ENCODE measurements around the gene VANGL2. TPM values are rescaled to one million over a fixed set of nuclear protein-coding genes. Genes with fewer than 3 reads are reported as not detected.

VANGL2 gene
- total RNA-seq, 1 donor from 2014 or later = 0.05 TPM

DNA sequence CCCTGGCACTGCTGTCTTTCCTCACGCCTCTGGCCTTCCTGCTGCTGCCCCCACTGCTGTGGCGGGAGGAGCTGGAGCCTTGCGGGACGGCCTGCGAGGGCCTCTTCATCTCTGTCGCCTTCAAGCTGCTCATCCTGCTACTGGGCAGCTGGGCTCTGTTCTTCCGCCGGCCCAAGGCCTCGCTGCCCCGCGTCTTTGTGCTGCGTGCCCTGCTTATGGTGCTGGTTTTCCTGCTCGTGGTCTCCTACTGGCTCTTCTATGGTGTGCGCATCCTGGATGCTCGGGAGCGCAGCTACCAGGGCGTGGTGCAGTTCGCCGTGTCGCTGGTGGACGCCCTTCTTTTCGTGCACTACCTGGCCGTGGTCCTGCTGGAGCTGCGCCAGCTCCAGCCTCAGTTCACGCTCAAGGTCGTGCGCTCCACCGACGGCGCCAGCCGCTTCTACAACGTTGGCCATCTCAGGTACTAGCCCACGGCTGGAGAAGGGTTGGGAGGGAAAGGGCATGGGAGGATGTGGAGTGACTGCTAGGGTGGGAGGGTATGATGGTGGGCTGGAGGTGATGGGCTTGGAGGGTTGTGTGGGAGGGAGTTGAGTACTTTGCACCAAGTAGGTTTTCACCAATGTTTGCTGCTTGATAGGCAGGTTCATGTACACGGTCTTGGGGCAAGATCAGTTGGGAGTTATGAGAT, 18.9 kb downstream of the VANGL2 start:
- Mint-ChIP-seq H3K27ac (no peak overlapping the region), H3K4me3 (no peak overlapping the region), H3K36me3 (ENCODE audit: low read depth) (no peaks in the 10 kb centered on the region), H3K27me3 (peaks cover 15% of the 10 kb centered on the region), H3K9me3 (no peaks in the 10 kb centered on the region), H3K4me1 (peaks cover 2% of the 10 kb centered on the region)
- no peak for DNase-seq
- intact Hi-C loops (cut with micrococcal nuclease) = no loop called here

DNA sequence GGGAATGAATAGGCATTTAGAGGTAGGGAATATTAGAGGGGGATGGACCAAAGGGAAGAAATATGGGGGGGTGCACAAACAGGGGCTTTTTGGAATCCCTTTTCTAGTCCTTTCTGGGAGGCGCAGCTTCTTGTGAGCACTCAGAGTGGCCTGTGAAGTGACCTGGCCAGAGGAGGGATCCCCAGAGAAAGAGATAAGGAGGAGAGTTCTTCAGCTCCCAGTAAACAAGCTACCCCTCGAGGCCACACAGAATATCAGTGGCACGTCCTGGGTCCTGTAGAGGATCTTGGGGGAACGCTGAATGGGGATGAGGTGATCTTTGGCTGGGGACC, 19.4 kb downstream of the VANGL2 start:
- H3K36me3 Mint-ChIP-seq (ENCODE audit: low read depth) = no peaks in the 10 kb centered on the region
- DNase-seq = no peak
- no peaks in the 10 kb centered on the region for H3K9me3 Mint-ChIP-seq
- no peak overlapping the region for H3K4me3 Mint-ChIP-seq
- H3K27ac Mint-ChIP-seq = no peak overlapping the region
- H3K4me1 Mint-ChIP-seq = peaks cover 2% of the 10 kb centered on the region
- H3K27me3 Mint-ChIP-seq = peaks cover 15% of the 10 kb centered on the region
- intact Hi-C loops (cut with micrococcal nuclease) = no loop called here

DNA sequence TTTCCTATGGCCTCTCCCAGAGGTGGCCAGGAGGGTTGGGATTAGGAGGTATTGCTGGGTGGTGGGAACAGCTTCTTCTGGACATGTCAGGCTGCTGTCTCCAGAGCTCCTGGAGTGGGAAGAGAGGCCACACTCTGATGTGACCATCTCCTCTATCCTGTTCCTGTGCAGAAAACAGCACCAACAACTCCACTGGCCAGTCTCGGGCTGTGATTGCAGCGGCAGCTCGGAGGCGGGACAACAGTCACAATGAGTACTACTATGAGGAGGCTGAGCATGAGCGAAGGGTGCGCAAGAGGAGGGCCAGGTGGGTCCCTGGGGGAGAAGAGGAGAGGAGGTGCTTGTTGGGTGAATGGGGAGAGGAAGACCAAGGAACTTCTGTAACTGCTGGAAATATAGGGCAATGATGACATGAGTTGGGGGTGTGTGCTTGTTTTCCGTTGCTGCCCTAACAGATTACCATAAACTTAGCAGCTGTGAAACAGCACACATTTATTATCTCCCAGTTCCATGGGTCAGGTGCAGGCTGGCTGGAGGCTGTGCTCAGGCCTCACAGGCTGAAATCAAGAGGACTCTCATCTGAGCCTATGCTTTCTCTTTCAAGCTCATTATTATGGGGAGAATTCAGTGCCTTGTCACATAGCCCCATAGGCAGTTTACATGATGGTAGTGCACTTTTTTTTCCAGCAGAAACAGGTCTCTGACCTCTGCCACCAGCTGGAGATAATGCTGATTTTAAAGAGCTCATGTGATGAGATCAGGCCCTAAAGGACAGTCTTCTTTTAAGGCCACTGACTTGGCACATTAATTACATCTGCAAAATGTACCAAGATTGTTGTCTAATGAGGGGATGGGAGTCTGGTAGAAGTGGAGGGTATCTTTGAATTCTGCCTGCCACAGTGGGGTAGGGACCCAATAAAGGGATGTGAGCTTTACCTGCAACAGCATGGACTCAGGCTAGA, 20.8 kb downstream of the VANGL2 start:
- Mint-ChIP-seq H3K27me3 (peaks cover 15% of the 10 kb centered on the region), H3K36me3 (ENCODE audit: low read depth) (no peaks in the 10 kb centered on the region), H3K27ac (no peak overlapping the region), H3K9me3 (no peaks in the 10 kb centered on the region), H3K4me3 (no peak overlapping the region), H3K4me1 (peaks cover 2% of the 10 kb centered on the region)
- intact Hi-C loops (cut with micrococcal nuclease) = no loop called here
- no peak for DNase-seq

DNA sequence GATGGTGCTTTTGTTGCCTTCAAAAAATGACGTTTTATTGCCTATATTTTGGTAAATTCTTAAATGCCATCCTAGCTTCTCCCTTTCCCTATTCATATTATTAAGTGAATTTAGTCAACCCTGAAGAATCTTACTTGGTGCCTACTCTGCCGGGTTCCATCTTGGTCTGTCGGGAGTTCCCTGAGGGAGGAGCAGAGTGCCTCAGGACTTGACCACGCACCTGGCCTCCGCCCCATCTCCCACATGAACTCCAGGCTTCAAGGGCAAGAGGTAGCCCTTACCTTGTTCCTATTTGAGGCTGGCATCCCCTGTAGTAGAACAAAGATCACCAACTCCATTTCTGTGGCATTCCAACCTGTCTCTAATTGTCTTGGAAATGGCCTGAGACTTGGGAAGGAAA, 21.5 kb downstream of the VANGL2 start:
- no peaks in the 10 kb centered on the region for H3K9me3 Mint-ChIP-seq
- no peak for DNase-seq
- H3K36me3 Mint-ChIP-seq (ENCODE audit: low read depth) = no peaks in the 10 kb centered on the region
- H3K27ac Mint-ChIP-seq = no peak overlapping the region
- H3K4me3 Mint-ChIP-seq = no peak overlapping the region
- H3K4me1 Mint-ChIP-seq = peaks cover 2% of the 10 kb centered on the region
- peaks cover 15% of the 10 kb centered on the region for H3K27me3 Mint-ChIP-seq
- intact Hi-C loops (cut with micrococcal nuclease) = no loop called here

DNA sequence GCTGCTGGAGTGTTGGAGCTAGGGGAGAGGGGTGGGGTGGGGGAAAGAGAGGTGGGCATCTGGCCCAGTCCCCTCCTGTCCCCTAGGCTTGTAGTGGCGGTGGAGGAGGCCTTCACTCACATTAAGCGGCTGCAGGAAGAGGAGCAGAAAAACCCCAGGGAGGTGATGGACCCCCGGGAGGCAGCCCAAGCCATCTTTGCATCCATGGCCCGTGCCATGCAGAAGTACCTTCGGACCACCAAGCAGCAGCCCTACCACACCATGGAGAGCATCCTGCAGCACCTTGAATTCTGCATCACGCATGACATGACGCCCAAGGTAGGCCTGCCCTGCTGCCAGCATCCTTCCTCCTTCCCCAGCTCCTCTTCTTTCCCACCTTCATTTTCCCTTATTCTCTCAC, 23.6 kb downstream of the VANGL2 start:
- Mint-ChIP-seq H3K9me3 (no peaks in the 10 kb centered on the region), H3K36me3 (ENCODE audit: low read depth) (no peaks in the 10 kb centered on the region), H3K27ac (no peak overlapping the region), H3K27me3 (peaks cover 13% of the 10 kb centered on the region), H3K4me1 (peaks cover 15% of the 10 kb centered on the region), H3K4me3 (no peak overlapping the region)
- intact Hi-C loops (cut with micrococcal nuclease) = no loop called here
- no peak for DNase-seq

DNA sequence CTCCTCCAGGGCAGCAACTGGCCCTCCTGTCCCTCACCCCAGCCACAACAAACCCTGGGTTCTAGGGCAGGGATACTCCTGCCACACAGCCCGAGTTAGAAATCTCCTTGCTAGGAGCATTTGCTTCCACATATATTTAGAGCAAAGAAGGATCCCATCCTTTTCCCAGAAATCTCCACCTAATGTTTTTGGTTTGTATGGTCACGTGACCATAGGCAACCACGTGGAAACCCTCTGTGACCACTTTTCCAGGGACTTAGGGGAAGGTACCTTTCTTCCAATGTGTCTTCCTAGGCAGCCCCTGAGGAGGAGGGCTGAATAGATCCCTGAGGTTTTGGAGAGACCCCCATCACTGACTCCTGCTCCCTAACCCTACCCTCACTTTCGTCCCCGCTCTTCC, 25.5 kb downstream of the VANGL2 start:
- no peak for DNase-seq
- Mint-ChIP-seq H3K4me3 (no peak overlapping the region), H3K4me1 (peaks cover 33% of the 10 kb centered on the region), H3K9me3 (no peaks in the 10 kb centered on the region), H3K27ac (no peak overlapping the region), H3K27me3 (peaks cover 3% of the 10 kb centered on the region), H3K36me3 (ENCODE audit: low read depth) (no peaks in the 10 kb centered on the region)
- intact Hi-C loops (cut with micrococcal nuclease) = no loop called here

DNA sequence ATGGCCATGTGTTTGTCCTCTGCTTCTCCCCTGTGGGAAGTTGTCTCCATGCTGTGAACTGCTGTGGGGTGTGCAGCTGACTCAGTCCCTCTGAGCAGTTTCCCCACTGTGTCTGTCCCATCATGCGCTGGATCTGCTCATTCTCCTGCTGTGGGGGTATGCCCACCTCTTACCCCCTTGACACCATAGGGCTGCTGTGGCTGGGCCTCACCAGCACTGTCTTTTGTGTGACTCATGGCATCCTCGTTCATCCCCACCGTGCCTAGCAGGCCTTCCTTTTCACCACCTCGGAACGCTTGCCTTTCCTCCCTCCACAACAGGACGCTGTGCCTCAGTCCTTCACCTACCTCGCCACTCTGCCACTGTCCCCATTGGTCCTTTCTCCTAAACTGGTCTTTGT, 27.3 kb downstream of the VANGL2 start:
- Mint-ChIP-seq H3K27ac (peak overlapping the region; percentile 38), H3K4me3 (no peak overlapping the region), H3K4me1 (peaks cover 44% of the 10 kb centered on the region), H3K36me3 (ENCODE audit: low read depth) (no peaks in the 10 kb centered on the region), H3K9me3 (no peaks in the 10 kb centered on the region), H3K27me3 (no peaks in the 10 kb centered on the region)
- intact Hi-C loops (cut with micrococcal nuclease) = loop anchor here (2.0 kb wide), 1 partner anchor 113 kb away; no protein-coding TSS in a partner anchor
- no peak for DNase-seq

DNA sequence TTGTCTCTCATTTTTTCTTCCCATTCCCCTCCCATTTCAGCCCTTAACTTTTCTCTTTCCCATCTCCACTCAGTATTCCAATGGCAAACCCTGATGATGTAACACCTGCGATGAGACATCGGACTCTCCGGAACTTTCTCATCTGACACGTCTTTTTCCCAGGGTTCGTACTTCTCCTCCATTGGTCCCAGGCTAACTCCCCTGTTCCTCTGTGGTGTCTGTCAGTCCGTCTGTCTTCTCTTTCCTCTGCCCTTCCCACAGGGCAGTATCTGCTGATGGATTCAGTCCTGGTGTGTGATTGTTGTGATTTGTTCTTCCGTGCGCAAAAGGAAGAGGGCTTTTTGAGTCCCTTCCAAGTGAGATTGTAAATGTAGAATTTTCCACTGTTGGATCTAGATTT, 27.7 kb downstream of the VANGL2 start:
- Mint-ChIP-seq H3K36me3 (ENCODE audit: low read depth) (no peaks in the 10 kb centered on the region), H3K27ac (peak overlapping the region; percentile 38), H3K9me3 (no peaks in the 10 kb centered on the region), H3K4me3 (no peak overlapping the region), H3K27me3 (no peaks in the 10 kb centered on the region), H3K4me1 (peaks cover 46% of the 10 kb centered on the region)
- DNase-seq = no peak
- intact Hi-C loops (cut with micrococcal nuclease) = loop anchor here (2.0 kb wide), 1 partner anchor 113 kb away; no protein-coding TSS in a partner anchor

DNA sequence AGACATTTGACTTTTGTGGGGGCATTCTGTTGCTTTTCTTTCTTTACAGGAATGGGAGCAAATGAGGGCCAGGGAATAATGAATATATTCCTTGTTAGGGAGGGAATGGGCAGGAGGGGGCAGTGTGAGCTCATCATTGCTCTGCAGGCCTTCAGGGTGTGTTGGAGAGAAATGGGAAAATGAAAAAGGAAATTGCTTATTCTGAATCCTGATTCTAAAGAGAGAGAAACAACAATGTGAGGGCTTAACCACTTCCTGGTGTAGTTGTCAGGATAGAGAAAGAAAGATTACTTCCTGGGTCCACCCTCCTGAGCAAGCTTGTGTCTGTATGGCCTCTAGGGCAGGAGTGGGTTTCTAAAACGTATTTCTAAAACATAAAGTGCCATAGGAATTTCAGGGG, 28.3 kb downstream of the VANGL2 start:
- no peaks in the 10 kb centered on the region for H3K9me3 Mint-ChIP-seq
- H3K4me3 Mint-ChIP-seq = peak overlapping the region; percentile 39
- peak; percentile 79 for DNase-seq
- peaks cover 1% of the 10 kb centered on the region for H3K36me3 Mint-ChIP-seq (ENCODE audit: low read depth)
- H3K27me3 Mint-ChIP-seq = no peaks in the 10 kb centered on the region
- peaks cover 52% of the 10 kb centered on the region for H3K4me1 Mint-ChIP-seq
- intact Hi-C loops (cut with micrococcal nuclease) = loop anchor here (1.0 to 2.0 kb wide), 6 partner anchors 26 to 179 kb away; no protein-coding TSS in a partner anchor
- H3K27ac Mint-ChIP-seq = peak overlapping the region; percentile 85

DNA sequence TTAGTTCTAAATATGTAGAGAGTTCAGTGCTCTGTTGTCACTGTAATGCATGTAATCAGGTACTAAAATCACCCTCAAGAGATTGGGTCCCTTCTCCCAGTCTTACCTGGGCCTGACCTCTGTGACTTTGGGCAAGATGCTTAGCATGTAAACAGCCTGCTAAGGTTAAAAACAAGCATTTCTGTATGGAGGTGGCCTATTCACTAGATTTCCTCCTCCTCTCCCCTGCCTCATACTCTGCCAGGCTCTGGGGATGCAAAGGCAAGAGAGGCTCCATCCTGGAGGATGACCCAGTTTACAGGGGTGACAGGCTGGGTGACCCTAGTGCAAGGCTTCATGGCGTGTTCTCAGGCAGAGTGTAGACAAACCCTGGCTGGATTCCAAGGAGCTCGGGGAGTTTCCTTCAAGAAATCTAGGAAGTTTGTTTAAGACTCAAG, 28.8 kb downstream of the VANGL2 start:
- peak overlapping the region; percentile 85 for H3K27ac Mint-ChIP-seq
- peaks cover 5% of the 10 kb centered on the region for H3K36me3 Mint-ChIP-seq (ENCODE audit: low read depth)
- intact Hi-C loops (cut with micrococcal nuclease) = loop anchor here (1.0 to 2.0 kb wide), 6 partner anchors 25 to 178 kb away; no protein-coding TSS in a partner anchor
- peak overlapping the region; percentile 45 for H3K4me3 Mint-ChIP-seq
- DNase-seq = peak; percentile 75
- no peaks in the 10 kb centered on the region for H3K27me3 Mint-ChIP-seq
- peaks cover under 1% of the 10 kb centered on the region for H3K9me3 Mint-ChIP-seq
- H3K4me1 Mint-ChIP-seq = peaks cover 52% of the 10 kb centered on the region

DNA sequence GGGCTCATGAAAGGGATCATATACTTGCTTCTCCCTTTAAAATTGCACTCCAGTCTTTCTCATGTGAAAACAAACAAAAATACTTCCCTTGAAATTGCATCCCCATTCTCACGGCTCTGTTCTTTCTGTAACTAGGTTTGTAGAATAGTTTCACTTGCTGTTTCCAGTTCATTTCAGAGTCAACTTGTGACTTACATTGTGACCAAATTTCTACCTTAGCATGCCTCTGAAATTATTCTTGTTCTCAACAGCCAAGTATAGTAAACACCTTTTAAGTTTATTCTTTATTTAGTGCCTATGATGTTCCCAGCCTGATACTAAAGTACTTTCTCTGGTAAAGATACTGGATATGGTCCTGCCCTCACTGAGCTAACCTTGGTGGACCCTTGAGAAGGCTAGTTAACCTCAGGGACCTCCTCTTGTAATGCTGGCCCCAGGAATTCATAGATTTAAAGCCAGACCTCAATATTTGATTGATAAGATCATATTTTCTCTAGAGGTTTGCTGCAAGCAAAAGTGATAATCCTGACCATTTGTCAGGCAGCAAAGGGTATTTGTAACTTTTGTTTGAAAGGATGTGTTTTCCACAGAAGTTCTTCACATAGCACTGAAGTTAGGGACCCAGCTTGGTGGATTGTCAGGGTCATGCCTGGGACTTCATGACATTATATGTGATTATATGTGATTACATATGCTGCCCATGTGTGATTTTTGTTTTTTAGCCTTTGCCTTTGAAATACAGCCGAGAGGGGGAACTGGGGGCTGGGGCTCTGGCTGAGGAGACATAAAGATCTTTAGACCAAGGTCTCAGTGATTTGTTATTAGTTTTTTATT, 29.6 kb downstream of the VANGL2 start:
- peak overlapping the region; percentile 85 for H3K27ac Mint-ChIP-seq
- H3K36me3 Mint-ChIP-seq (ENCODE audit: low read depth) = peaks cover 11% of the 10 kb centered on the region
- peak overlapping the region; percentile 45 for H3K4me3 Mint-ChIP-seq
- DNase-seq = peak; percentile 73
- H3K4me1 Mint-ChIP-seq = peaks cover 52% of the 10 kb centered on the region
- intact Hi-C loops (cut with micrococcal nuclease) = loop anchor here (1.0 to 2.0 kb wide), 6 partner anchors 24 to 177 kb away; no protein-coding TSS in a partner anchor
- no peaks in the 10 kb centered on the region for H3K27me3 Mint-ChIP-seq
- H3K9me3 Mint-ChIP-seq = peaks cover 8% of the 10 kb centered on the region

DNA sequence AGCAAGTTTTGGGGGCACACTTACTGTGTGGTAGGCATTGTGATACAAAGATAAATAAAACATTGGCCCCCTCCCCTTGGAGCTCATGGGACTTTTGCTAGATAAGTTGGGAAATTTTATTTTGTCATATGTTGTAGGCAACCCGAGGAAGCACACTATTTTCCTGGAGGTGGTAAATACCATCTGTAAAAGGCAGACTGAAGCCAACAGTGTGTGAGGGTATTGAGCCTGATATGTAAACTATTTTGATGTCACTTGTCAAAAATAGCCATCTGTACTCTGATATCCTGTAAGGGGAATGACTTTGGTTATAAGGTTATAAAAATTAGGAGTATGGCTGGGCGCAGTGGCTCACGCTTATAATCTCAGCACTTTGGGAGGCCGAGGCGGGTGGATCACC, 30.6 kb downstream of the VANGL2 start:
- Mint-ChIP-seq H3K4me3 (no peak overlapping the region), H3K4me1 (peaks cover 52% of the 10 kb centered on the region)
- intact Hi-C loops (cut with micrococcal nuclease) = no loop called here

DNA sequence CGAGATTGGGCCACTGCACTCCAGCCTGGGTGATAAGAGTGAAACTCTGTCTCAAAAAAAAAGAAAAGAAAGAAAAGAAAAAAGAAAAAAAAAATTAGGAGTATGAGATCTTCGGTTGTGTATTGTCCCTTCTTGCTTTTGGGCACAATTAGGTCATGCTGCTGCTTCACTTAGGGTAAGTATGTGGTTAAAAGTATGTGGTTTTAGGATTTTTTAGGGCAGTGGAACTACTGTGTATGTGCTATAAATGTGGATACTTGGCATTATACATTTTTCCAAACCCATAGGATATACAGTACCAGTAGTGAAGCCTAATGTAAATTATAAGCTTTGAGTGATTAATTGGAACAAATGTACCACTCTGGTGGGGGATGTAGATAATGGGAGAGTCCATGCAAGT, 31.2 kb downstream of the VANGL2 start:
- H3K9me3 Mint-ChIP-seq = peaks cover 10% of the 10 kb centered on the region
- peaks cover 54% of the 10 kb centered on the region for H3K4me1 Mint-ChIP-seq
- H3K36me3 Mint-ChIP-seq (ENCODE audit: low read depth) = peaks cover 13% of the 10 kb centered on the region
- intact Hi-C loops (cut with micrococcal nuclease) = no loop called here
- H3K27ac Mint-ChIP-seq = peak overlapping the region; percentile 85
- H3K27me3 Mint-ChIP-seq = no peaks in the 10 kb centered on the region
- DNase-seq = no peak
- H3K4me3 Mint-ChIP-seq = peak overlapping the region; percentile 18

More for the DNA sequence above, 30.6 kb downstream of the VANGL2 start:
- Mint-ChIP-seq H3K27me3 (no peaks in the 10 kb centered on the region), H3K27ac (peak overlapping the region; percentile 85), H3K9me3 (peaks cover 10% of the 10 kb centered on the region), H3K36me3 (ENCODE audit: low read depth) (peaks cover 13% of the 10 kb centered on the region)
- DNase-seq = no peak
